Naive thymus-derived CD4-positive, alpha-beta T cell (primary cell): Measurements from ENCODE around the gene FHAD1. TPM values are rescaled to one million over a fixed set of nuclear protein-coding genes. Genes with fewer than 3 reads are reported as not detected.

Experiments
- ATAC-seq: fragments of 150-1000 bp; cut with Tn5 transposase; 2 replicates; pipeline ENCODE4 v1.10.0; 2021; ENCODE audit warnings: mild to moderate bottlenecking, moderate library complexity
- CTCF ChIA-PET: fragments of 350-600 bp; sonication (Branson Sonifier 250); formaldehyde crosslinking; loops from one replicate; lab custom pipeline; 2021; ENCODE audit warnings: antibody characterized with exemption; lab: Charles Lee
- POLR2A ChIA-PET: fragments of 350-600 bp; sonication (Branson Sonifier 250); formaldehyde crosslinking; loops from one replicate; lab custom pipeline; 2021; ENCODE audit warnings: antibody characterized with exemption, inconsistent platforms; lab: Charles Lee
- DNase-seq, 9 donors: peaks; one replicate each; pipeline versions ENCODE4 v3.0.0 to v3.0.0-alpha.2; 2020 to 2022; ENCODE audit warnings: mixed read lengths in 1 of 9
- H3K27ac ChIP-seq: one replicate; pipeline ENCODE4 v1.7.0; 2013; ENCODE audit warnings: mild to moderate bottlenecking, low read depth, low read length, moderate library complexity
- H3K27me3 ChIP-seq, 2 donors: one replicate each; pipeline ENCODE4 v1.7.0; 2013; ENCODE audit warnings: low read length in 2 of 2, mild to moderate bottlenecking in 2 of 2, moderate library complexity in 2 of 2; ENCODE audit not compliant: control insufficient read depth in 2 of 2, insufficient read depth in 2 of 2
- H3K36me3 ChIP-seq, 3 experiments: 1 replicate in 2 of 3; 2 replicates in 1 of 3; pipeline ENCODE4 v1.7.0; 2013; ENCODE audit warnings: low read length in 3 of 3, mild to moderate bottlenecking in 3 of 3, moderate library complexity in 1 of 3; ENCODE audit not compliant: insufficient read depth in 3 of 3, control insufficient read depth in 2 of 3
- H3K4me1 ChIP-seq, 2 donors: one replicate each; pipeline ENCODE4 v1.7.0; 2013; ENCODE audit warnings: low read length in 2 of 2, mild to moderate bottlenecking in 2 of 2, moderate library complexity in 1 of 2; ENCODE audit not compliant: control insufficient read depth in 2 of 2, insufficient read depth in 2 of 2
- H3K4me3 ChIP-seq: 2 replicates; pipeline ENCODE4 v1.7.0; 2013; ENCODE audit warnings: mild to moderate bottlenecking, low read length
- H3K9me3 ChIP-seq, 3 experiments: 1 replicate in 2 of 3; 2 replicates in 1 of 3; pipeline ENCODE4 v1.7.0; 2013; ENCODE audit warnings: low read length in 3 of 3; ENCODE audit not compliant: control insufficient read depth in 2 of 3
- H3K27ac Mint-ChIP-seq, 9 donors: one replicate each; pipeline ENCODE4 v1.8.0; 2020 to 2022; ENCODE audit warnings: mixed read lengths in 9 of 9, mild to moderate bottlenecking in 8 of 9, moderate library complexity in 5 of 9, inconsistent platforms in 2 of 9
- H3K27me3 Mint-ChIP-seq, 5 donors: one replicate each; pipeline ENCODE4 v1.8.0; 2021 to 2022; ENCODE audit warnings: mixed read lengths in 5 of 5, mild to moderate bottlenecking in 1 of 5
- H3K36me3 Mint-ChIP-seq, 5 donors: one replicate each; pipeline ENCODE4 v1.8.0; 2020 to 2022; ENCODE audit warnings: mixed read lengths in 5 of 5, mild to moderate bottlenecking in 3 of 5, inconsistent platforms in 1 of 5
- H3K4me1 Mint-ChIP-seq, 7 donors: one replicate each; pipeline ENCODE4 v1.8.0; 2020 to 2022; ENCODE audit warnings: mixed read lengths in 7 of 7, mild to moderate bottlenecking in 3 of 7, inconsistent platforms in 1 of 7
- H3K4me3 Mint-ChIP-seq, 10 donors: one replicate each; pipeline ENCODE4 v1.8.0; 2020 to 2022; ENCODE audit warnings: mild to moderate bottlenecking in 10 of 10, mixed read lengths in 10 of 10, moderate library complexity in 6 of 10, inconsistent platforms in 2 of 10
- H3K9me3 Mint-ChIP-seq, 11 donors: one replicate each; pipeline ENCODE4 v1.8.0; 2020 to 2022; ENCODE audit warnings: mixed read lengths in 11 of 11, mild to moderate bottlenecking in 4 of 11, inconsistent platforms in 1 of 11, moderate library complexity in 1 of 11
- intact Hi-C, 2 donors: fragments of 100-400 bp; cut with micrococcal nuclease; formaldehyde crosslinking; loops; one replicate each; pipeline ENCODE4 v1.15.1; 2023
- polyA plus RNA-seq, 2 donors: library from polyadenylated mRNA; unstranded; fragments of 300-500 nt; fragmentation: Illumina TruSeq; gene quantifications; one replicate each; pipeline ENCODE4 v1.2.3, GENCODE V29; 2021
- total RNA-seq, 6 experiments: library from RNA in 5 of 6; stranded (reverse) in 5 of 6; gene quantifications; 1 replicate in 5 of 6; 2 replicates in 1 of 6; pipeline ENCODE4 v1.2.3 and lab custom pipeline; 2021 to 2026

The FHAD1 gene
- total and polyA plus RNA-seq, 7 experiments from 2014 or later = 0.19 to 1.1 TPM; not detected in 5

DNA sequence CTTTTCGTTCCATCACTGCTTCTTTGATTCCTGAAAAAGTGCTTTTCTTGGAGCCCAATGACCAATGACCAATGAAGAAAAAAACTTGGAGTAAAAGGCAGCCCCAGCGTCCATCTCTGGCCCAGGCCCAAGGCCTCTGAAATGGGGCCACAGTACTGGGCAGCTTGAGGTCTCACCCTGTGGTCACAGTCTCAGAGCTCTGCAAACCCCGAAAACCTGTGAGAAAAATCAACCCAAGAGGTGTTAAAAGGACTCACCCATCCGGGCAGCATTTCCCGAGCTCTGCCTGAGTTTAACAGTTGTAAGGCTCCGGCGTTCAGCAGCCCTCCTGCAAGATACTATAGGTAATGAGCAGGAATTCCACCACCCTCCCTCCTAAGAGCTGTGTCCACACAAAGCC, 160.6 kb downstream of the FHAD1 start:
- H3K4me1 ChIP-seq = peaks cover 20 to 50% of the 10 kb centered on the region in 2 donors
- Mint-ChIP-seq H3K9me3 (no peaks in the 10 kb centered on the region), H3K27me3 (peaks cover 0 to 39% (median 0%) of the 10 kb centered on the region in 5 donors), H3K27ac (peak overlapping the region in 6 of 9 donors; percentile 38 to 97 (median 71)), H3K4me3 (peak overlapping the region in 4 of 10 donors; percentile 6 to 70 (median 51)), H3K36me3 (peaks cover 0 to 11% (median 0%) of the 10 kb centered on the region in 5 donors), H3K4me1 (peaks cover 6 to 34% (median 23%) of the 10 kb centered on the region in 7 donors)
- H3K27me3 ChIP-seq = no peaks in the 10 kb centered on the region
- intact Hi-C loops = no loop called here
- POLR2A ChIA-PET = no interaction called here
- CTCF ChIA-PET = no interaction called here
- H3K4me3 ChIP-seq = no peak overlapping the region
- no peak for DNase-seq
- no peak overlapping the region for H3K27ac ChIP-seq
- ATAC-seq = no peak
- peaks cover 0 to 6% (median 0%) of the 10 kb centered on the region in 3 experiments for H3K36me3 ChIP-seq
- no peaks in the 10 kb centered on the region for H3K9me3 ChIP-seq

DNA sequence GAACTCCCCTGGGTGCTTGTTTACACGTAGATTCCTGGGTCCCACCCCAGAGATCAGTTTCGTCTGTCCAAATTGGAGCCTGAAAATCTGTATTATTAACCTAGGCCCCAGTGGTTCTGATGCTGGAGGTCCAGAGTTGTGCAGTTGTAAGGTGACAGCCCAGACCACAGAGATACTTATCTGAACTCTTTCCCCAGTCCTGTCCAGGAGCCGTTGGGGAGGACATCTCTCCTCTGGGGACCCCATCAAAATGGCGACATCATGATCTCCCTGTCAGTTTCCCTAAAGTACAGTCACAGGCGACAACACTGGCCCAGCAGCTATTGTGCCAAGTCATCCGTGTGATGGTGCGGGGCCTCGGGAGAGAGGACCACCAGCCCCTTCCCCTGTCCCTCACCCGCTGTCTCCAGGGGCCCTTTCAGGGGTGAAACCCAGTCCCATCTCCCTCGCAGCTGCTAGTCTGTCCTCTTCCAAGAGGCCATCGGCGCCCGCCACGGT, 161.9 kb downstream of the FHAD1 start:
- peaks cover 0 to 38% (median 0%) of the 10 kb centered on the region in 5 donors for H3K27me3 Mint-ChIP-seq
- peaks cover 0 to 10% (median 0%) of the 10 kb centered on the region in 3 experiments for H3K36me3 ChIP-seq
- CTCF ChIA-PET = no interaction called here
- H3K4me3 ChIP-seq = peak overlapping the region; percentile 77
- H3K27ac Mint-ChIP-seq = peak overlapping the region; percentile 66 to 97 (median 95)
- intact Hi-C loops = loop anchor here (1.0 kb wide), 5 partner anchors 8 to 208 kb away; partner anchors contain the start of genes CASP9 (in 1 of the 2) and DDI2 (in 1 of the 2)
- no peaks in the 10 kb centered on the region for H3K9me3 Mint-ChIP-seq
- DNase-seq (no peak), ATAC-seq (no peak)
- POLR2A ChIA-PET = no interaction called here
- no peaks in the 10 kb centered on the region for H3K9me3 ChIP-seq
- peaks cover 6 to 46% (median 30%) of the 10 kb centered on the region in 7 donors for H3K4me1 Mint-ChIP-seq
- peaks cover 0 to 15% (median 0%) of the 10 kb centered on the region in 5 donors for H3K36me3 Mint-ChIP-seq
- no peaks in the 10 kb centered on the region for H3K27me3 ChIP-seq
- peak overlapping the region; percentile 76 to 99 (median 88) for H3K4me3 Mint-ChIP-seq
- H3K4me1 ChIP-seq = peaks cover 20 to 63% of the 10 kb centered on the region in 2 donors
- peak overlapping the region; percentile 94 for H3K27ac ChIP-seq

DNA sequence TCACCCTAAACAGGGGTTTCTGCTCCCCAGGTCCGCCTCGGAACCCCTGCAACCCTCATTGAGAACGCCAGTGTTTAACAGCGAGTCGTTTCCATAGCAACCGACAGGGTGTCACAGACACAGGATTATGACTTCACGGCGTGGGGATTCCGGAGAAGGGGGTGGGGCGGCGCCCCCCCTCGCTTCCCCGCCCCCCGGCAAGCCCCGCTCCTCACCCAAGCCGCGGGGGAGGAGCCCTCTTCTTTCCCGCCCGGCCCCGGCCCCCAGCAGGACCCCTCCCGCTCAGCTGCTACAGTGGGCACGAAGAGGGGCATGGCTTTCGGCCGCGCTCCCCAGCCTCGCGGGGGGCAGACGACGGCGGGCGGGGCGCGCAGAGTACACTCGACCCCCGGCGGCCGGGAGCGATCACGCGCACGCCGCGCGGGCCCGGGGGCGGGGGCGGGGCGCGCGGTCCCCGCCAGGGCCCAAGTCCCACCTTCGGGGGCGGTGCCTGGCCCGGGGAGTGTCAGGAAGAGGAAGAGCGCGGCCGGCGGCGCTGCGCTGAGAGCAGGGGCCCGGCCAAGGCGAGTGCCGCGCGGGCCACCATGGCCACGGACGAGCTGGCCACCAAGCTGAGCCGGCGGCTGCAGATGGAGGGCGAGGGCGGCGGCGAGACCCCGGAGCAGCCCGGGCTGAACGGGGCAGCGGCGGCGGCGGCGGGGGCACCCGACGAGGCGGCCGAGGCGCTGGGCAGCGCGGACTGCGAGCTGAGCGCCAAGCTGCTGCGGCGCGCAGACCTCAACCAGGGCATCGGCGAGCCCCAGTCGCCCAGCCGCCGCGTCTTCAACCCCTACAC, 162.6 kb downstream of the FHAD1 start, which contains the start of gene EFHD2:
Gene EFHD2 (plus strand): TSS at position 501 of the 835 bp plus-strand sequence. CDS start 84 bp downstream, at position 585.
- H3K9me3 Mint-ChIP-seq = no peaks in the 10 kb centered on the region
- DNase-seq (peak; percentile 71 to 97 (median 82)), ATAC-seq (peak; percentile 82)
- intact Hi-C loops = loop anchor here (1.0 kb wide), 5 partner anchors 8 to 208 kb away; partner anchors contain the start of genes CASP9 (in 2 of the 2) and DDI2 (in 1 of the 2)
- peak within 1 kb of the TSS; percentile 66 to 97 (median 95) for H3K27ac Mint-ChIP-seq
- peaks cover 0 to 33% (median 0%) of the 10 kb centered on the region in 5 donors for H3K27me3 Mint-ChIP-seq
- peak within 1 kb of the TSS; percentile 87 to 99 (median 92) for H3K4me3 Mint-ChIP-seq
- POLR2A ChIA-PET = no interaction called here
- peaks cover 6 to 52% (median 33%) of the 10 kb centered on the region in 7 donors for H3K4me1 Mint-ChIP-seq
- CTCF ChIA-PET = no interaction called here
- Histone ChIP-seq H3K36me3 (peaks cover 0 to 10% (median 0%) of the 10 kb centered on the region in 3 experiments), H3K4me1 (peaks cover 20 to 69% of the 10 kb centered on the region in 2 donors), H3K27me3 (no peaks in the 10 kb centered on the region), H3K9me3 (no peaks in the 10 kb centered on the region), H3K4me3 (peak within 1 kb of the TSS; percentile 77), H3K27ac (peak within 1 kb of the TSS; percentile 94)
- peaks cover 0 to 19% (median 0%) of the 10 kb centered on the region in 5 donors for H3K36me3 Mint-ChIP-seq

DNA sequence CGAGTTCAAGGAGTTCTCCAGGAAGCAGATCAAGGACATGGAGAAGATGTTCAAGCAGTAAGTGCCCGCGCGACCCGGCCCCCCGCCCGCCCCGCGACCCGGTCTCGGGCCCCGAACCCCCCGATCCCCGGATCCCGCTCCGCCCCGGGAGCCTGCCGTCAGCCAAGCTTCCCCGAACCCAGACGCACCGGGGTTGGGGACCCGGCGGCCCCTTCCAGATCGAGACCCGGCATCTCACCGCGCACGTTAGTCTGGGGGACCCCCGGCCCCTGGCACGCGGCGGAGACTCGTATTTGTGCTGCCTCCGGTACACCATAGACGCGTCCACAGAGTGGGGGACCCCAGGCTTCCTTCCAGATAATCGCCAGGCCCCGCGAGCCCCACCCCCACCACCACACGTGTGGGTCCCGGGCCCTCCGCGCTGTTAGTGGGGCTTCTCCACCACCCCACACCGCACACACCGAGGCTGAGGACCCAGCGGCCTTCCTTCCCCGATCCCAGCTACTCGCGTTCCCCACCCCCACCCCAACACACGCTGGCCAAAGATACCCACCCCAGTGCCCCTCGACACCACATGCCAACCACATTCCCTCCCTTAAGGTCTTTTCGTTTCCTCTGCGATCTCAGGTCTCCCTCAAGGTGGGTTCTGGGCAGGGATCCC, 163.3 kb downstream of the FHAD1 start:
- ATAC-seq (no peak), DNase-seq (peak in 3 of 9 donors; percentile 12 to 16 (median 14))
- ChIA-PET CTCF (interaction anchor here (1.3 kb wide), 1 partner anchor 87 kb away, joined by 3 read pairs; no protein-coding TSS in a partner anchor), POLR2A (interaction anchor here (0.9 kb wide), 1 partner anchor 9 kb away, joined by 3 read pairs; no protein-coding TSS in a partner anchor)
- Histone ChIP-seq H3K27me3 (no peaks in the 10 kb centered on the region), H3K36me3 (peaks cover 0 to 10% (median 0%) of the 10 kb centered on the region in 3 experiments), H3K27ac (peak overlapping the region; percentile 94), H3K9me3 (no peaks in the 10 kb centered on the region), H3K4me3 (peak overlapping the region; percentile 77), H3K4me1 (peaks cover 20 to 70% of the 10 kb centered on the region in 2 donors)
- no peaks in the 10 kb centered on the region for H3K9me3 Mint-ChIP-seq
- H3K36me3 Mint-ChIP-seq = peaks cover 0 to 24% (median 0%) of the 10 kb centered on the region in 5 donors
- peaks cover 0 to 29% (median 0%) of the 10 kb centered on the region in 5 donors for H3K27me3 Mint-ChIP-seq
- peak overlapping the region; percentile 87 to 99 (median 92) for H3K4me3 Mint-ChIP-seq
- peaks cover 6 to 56% (median 39%) of the 10 kb centered on the region in 7 donors for H3K4me1 Mint-ChIP-seq
- intact Hi-C loops = loop anchor here in 1 of 2 donors (1.0 kb wide), 1 partner anchor 114 kb away; the partner anchor contains the start of gene CASP9
- peak overlapping the region; percentile 65 to 97 (median 92) for H3K27ac Mint-ChIP-seq

DNA sequence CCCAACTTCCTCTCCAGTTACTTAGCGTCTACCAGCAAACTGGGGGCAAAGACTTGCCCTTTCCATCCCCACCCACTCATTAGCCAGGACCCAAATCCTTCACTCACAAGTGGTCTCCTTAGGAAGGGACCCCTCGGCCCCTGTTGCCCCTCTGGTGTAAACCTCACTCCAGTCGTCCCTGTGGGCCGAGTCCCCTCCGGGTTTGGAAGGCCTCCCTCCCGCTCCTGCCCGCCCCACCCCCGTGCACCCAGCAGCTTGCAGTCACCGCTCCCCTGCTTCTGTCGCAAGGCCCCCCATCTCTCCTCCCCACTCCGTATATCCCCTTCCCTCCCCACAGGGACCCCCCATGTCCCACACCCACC, 163.8 kb downstream of the FHAD1 start:
- intact Hi-C loops = loop anchor here in 1 of 2 donors (1.0 kb wide), 1 partner anchor 113 kb away; the partner anchor contains the start of gene CASP9
- Mint-ChIP-seq H3K4me3 (peak overlapping the region; percentile 87 to 99 (median 92)), H3K4me1 (peaks cover 6 to 61% (median 41%) of the 10 kb centered on the region in 7 donors), H3K27me3 (peaks cover 0 to 26% (median 0%) of the 10 kb centered on the region in 5 donors), H3K9me3 (no peaks in the 10 kb centered on the region), H3K36me3 (peaks cover 0 to 24% (median 0%) of the 10 kb centered on the region in 5 donors), H3K27ac (peak overlapping the region; percentile 55 to 97 (median 92))
- DNase-seq (no peak), ATAC-seq (no peak)
- CTCF ChIA-PET = interaction anchor here (1.3 kb wide), 1 partner anchor 87 kb away, joined by 3 read pairs; no protein-coding TSS in a partner anchor
- H3K4me3 ChIP-seq = peak overlapping the region; percentile 77
- peaks cover 0 to 10% (median 0%) of the 10 kb centered on the region in 3 experiments for H3K36me3 ChIP-seq
- H3K27me3 ChIP-seq = no peaks in the 10 kb centered on the region
- POLR2A ChIA-PET = interaction anchor here (0.9 kb wide), 1 partner anchor 10 kb away, joined by 3 read pairs; no protein-coding TSS in a partner anchor
- peak overlapping the region; percentile 94 for H3K27ac ChIP-seq
- peaks cover 23 to 70% of the 10 kb centered on the region in 2 donors for H3K4me1 ChIP-seq
- H3K9me3 ChIP-seq = no peaks in the 10 kb centered on the region
